Measurements from ENCODE around the gene RASSF3. TPM values are rescaled to one million over a fixed set of nuclear protein-coding genes. Genes with fewer than 3 reads are reported as not detected.
A peak's percentile ranks its signal among the peaks of the same experiment; 100 is the strongest.

The RASSF3 gene
- total RNA-seq, 2 donors from 2014 or later, result 13.5 to 21.3 TPM

DNA sequence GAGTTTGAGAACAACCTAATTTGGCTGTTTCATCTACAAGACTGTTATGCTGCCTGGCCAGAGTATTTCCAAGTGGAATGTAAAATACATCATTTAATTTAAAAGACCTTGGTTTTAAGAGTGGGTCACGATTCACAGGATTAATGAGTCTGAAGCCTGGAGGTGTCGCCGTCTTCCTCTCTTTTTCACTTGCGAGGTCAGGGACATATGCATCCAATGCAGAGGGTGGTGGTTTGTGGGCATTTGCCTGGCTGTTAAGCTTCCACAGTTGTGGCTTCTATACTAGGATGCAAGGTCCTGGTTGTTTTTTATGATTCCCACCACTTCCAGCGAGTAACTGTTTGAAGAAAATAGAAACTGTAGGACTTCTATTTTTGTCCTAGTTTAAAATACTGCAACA, 22.8 kb upstream of the RASSF3 start:
- Histone ChIP-seq H3K4me3 (no peak overlapping the region), H3K27me3 (no peaks in the 10 kb centered on the region), H3K36me3 (replicated peaks in 1 of 2; ENCODE audit: insufficient read depth in 1 of 2, low read depth in 2 of 2) (no peaks in the 10 kb centered on the region), H3K9me3 (no peaks in the 10 kb centered on the region), H3K27ac (no peak overlapping the region), H3K4me1 (peaks cover 18% of the 10 kb centered on the region)
- no peak for ATAC-seq
- 82 to 88% methylated on average over 5 of the region's 5 CpGs for WGBS, 2 donors
- TF ChIP-seq, protein P1, sequence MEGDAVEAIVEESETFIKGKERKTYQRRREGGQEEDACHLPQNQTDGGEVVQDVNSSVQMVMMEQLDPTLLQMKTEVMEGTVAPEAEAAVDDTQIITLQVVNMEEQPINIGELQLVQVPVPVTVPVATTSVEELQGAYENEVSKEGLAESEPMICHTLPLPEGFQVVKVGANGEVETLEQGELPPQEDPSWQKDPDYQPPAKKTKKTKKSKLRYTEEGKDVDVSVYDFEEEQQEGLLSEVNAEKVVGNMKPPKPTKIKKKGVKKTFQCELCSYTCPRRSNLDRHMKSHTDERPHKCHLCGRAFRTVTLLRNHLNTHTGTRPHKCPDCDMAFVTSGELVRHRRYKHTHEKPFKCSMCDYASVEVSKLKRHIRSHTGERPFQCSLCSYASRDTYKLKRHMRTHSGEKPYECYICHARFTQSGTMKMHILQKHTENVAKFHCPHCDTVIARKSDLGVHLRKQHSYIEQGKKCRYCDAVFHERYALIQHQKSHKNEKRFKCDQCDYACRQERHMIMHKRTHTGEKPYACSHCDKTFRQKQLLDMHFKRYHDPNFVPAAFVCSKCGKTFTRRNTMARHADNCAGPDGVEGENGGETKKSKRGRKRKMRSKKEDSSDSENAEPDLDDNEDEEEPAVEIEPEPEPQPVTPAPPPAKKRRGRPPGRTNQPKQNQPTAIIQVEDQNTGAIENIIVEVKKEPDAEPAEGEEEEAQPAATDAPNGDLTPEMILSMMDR (IDR thresholded peaks at IDR 0.05), result no peak
- TF ChIP-seq POLR2A (IDR thresholded peaks at IDR 0.05), result no peak
- DNase-seq, result no peak
- intact Hi-C loops (cut with DNase I), result no loop called here

DNA sequence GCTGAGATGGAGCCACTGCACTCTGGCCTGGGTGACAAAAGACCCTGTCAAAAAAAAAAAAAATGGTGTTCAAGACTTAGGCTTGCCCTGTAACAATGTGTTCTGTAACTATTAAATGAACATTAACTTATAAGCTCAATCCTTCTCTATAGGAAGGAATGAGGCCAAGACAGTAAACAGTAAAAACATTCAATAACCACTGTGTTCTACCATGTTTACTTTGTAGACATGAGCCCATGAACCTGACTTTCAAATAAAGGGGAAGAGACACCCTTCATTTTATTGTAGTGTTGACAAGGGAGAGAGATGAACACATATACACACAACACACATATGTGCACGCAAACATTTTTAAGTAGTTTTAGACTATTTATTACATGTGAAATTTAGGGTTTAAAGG, 20.1 kb upstream of the RASSF3 start:
- intact Hi-C loops (cut with DNase I), result no loop called here
- Histone ChIP-seq H3K27ac (no peak overlapping the region), H3K9me3 (no peaks in the 10 kb centered on the region), H3K36me3 (replicated peaks in 1 of 2; ENCODE audit: insufficient read depth in 1 of 2, low read depth in 2 of 2) (no peaks in the 10 kb centered on the region), H3K4me1 (no peaks in the 10 kb centered on the region), H3K27me3 (no peaks in the 10 kb centered on the region), H3K4me3 (no peak overlapping the region)
- no peak for TF ChIP-seq POLR2A (IDR thresholded peaks at IDR 0.05)
- TF ChIP-seq, protein P1 (IDR thresholded peaks at IDR 0.05), result no peak
- ATAC-seq, result no peak
- no peak for DNase-seq
- WGBS, 2 donors, result 89 to 100% methylated on average over 1 of the region's 1 CpG

DNA sequence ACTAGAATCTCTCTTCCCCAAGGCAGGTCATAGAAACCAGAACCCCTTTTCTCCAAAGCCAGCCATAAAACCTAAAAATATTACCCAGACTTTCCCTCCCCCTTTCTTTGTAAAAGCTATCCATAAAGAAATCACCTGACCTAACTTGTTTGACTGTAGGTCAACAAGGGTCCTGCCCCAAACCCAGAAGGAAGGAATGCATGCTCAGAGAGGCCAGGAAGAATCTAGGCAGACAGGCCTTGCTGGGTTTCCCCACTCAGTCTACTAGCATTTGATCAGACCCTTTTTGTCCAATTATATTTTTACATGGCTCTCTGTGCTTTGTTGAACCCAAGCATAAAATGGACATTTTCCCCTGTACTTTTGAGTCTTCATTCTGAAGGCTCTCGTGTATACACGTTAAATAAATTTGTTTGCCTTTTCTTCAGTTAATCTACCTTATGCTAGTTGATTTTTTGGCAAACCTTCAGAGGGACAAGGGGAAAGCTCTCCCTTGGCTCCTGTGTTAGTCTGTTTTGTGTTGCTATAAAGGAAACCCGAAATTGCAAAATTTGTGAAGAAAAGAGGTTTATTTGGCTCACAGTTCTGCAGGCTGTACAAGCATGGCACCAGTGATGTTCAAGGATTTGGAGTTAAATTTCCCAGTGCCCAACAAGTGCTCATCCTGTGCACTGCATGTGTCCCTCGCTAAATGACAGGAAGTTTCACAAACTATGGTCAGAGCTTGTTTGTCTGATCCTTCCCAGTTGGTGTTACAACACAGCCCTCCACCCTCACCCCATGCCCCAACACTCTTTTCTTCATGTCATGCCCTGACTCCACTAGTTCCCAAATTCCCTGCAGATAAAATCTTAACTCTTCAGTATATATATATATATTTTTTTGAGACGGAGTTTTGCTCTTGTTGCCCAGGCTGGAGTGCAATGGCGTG, 14.2 kb upstream of the RASSF3 start:
- no peak for ATAC-seq
- DNase-seq, result peak in 1 of 4 donors; percentile 35
- TF ChIP-seq, protein P1 (IDR thresholded peaks at IDR 0.05), result no peak
- TF ChIP-seq POLR2A (IDR thresholded peaks at IDR 0.05), result no peak
- Histone ChIP-seq H3K9me3 (no peaks in the 10 kb centered on the region), H3K4me3 (no peak overlapping the region), H3K4me1 (peaks cover 8% of the 10 kb centered on the region), H3K27me3 (no peaks in the 10 kb centered on the region), H3K36me3 (replicated peaks in 1 of 2; ENCODE audit: insufficient read depth in 1 of 2, low read depth in 2 of 2) (no peaks in the 10 kb centered on the region), H3K27ac (no peak overlapping the region)
- WGBS, 2 donors, result 70 to 78% methylated on average over 6 of the region's 6 CpGs
- intact Hi-C loops (cut with DNase I), result no loop called here

DNA sequence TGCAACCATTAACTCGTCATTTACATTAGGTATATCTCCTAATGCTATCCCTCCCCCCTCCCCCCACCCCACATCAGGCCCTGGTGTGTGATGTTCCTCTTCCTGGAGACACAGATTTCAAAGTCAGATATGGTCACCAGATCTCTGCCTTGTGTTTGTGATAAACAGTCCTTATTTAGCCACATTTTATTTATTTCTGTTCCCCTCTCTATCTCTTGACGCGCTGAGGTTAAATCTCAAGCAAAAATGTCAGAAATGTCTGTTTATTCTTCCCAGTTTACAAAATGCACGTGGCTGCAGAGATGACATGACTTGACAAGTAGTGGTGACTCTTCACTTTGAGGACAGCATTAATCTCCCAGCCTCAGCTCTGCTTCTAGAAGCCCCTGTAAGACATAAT, 11.5 kb upstream of the RASSF3 start:
- Histone ChIP-seq H3K27me3 (no peaks in the 10 kb centered on the region), H3K9me3 (no peaks in the 10 kb centered on the region), H3K4me3 (no peak overlapping the region), H3K27ac (no peak overlapping the region), H3K36me3 (replicated peaks in 1 of 2; ENCODE audit: insufficient read depth in 1 of 2, low read depth in 2 of 2) (no peaks in the 10 kb centered on the region), H3K4me1 (peaks cover 8% of the 10 kb centered on the region)
- ATAC-seq (no peak), DNase-seq (no peak)
- TF ChIP-seq, protein P1 (IDR thresholded peaks at IDR 0.05), result no peak
- TF ChIP-seq POLR2A (IDR thresholded peaks at IDR 0.05), result no peak
- 81 to 82% methylated on average over 4 of the region's 4 CpGs for WGBS, 2 donors
- intact Hi-C loops (cut with DNase I), result no loop called here

DNA sequence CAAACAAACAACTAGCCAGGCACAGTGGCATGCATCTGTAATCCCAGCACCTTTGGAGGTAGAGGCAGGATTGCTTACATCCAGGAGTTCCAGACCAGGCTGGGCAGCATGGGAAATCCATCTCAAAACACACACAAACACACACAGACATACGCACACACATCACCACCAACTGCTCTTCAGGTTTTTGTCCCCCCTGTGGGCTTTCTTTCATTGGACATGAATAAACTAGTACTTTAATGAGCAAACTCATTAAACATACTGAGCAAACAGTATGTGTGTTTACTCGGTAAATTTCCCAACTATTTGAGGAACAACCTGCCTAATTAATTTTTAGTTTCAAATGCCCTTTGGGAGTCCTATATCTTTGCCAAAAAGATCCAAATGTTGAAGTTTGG, 10.1 kb upstream of the RASSF3 start:
- Histone ChIP-seq H3K27me3 (no peaks in the 10 kb centered on the region), H3K4me1 (peaks cover 8% of the 10 kb centered on the region), H3K9me3 (no peaks in the 10 kb centered on the region), H3K4me3 (no peak overlapping the region), H3K36me3 (replicated peaks in 1 of 2; ENCODE audit: insufficient read depth in 1 of 2, low read depth in 2 of 2) (no peaks in the 10 kb centered on the region), H3K27ac (no peak overlapping the region)
- ATAC-seq (no peak), DNase-seq (no peak)
- intact Hi-C loops (cut with DNase I), result no loop called here
- no peak for TF ChIP-seq POLR2A (IDR thresholded peaks at IDR 0.05)
- TF ChIP-seq, protein P1 (IDR thresholded peaks at IDR 0.05), result no peak
- WGBS, 2 donors, result 36 to 48% methylated on average over 2 of the region's 2 CpGs

Data from body of pancreas (tissue), 4 donors.